Motor neuron (in vitro differentiated cells): ENCODE results near the gene MRPL43. TPM values are rescaled to one million over a fixed set of nuclear protein-coding genes. Genes with fewer than 3 reads are reported as not detected.
"Not testable (repeated sequence)": the region's sequence is repeated elsewhere in the genome, so short reads cannot be mapped to it uniquely, and the experiment has no call there.

ENCODE experiments used
- ATAC-seq, 8 experiments: fragments of 200-7000 bp; cut with Tn5 transposase; replicated peaks in 6 of 8; 2 replicates each; pipeline ENCODE4 v1.8.0; 2021; ENCODE audit warnings: mild to moderate bottlenecking in 8 of 8, moderate library complexity in 8 of 8
- H3K27ac ChIP-seq, 2 donors: fragments of 250-450 bp; sonication (Bioruptor Pico); 2 replicates each; pipeline ENCODE4 v1.9.0; 2021; ENCODE audit warnings: antibody characterized with exemption in 2 of 2, mild to moderate bottlenecking in 2 of 2, moderate library complexity in 1 of 2
- H3K4me1 ChIP-seq, 2 donors: fragments of 250-450 bp; sonication (Bioruptor Pico); replicated peaks in 1 of 2; 2 replicates each; pipeline ENCODE4 v1.6.1; 2021; ENCODE audit warnings: antibody characterized with exemption in 2 of 2, mild to moderate bottlenecking in 2 of 2, moderate library complexity in 1 of 2
- H3K4me3 ChIP-seq, 5 donors: fragments of 250-450 bp; sonication (Bioruptor Pico); 2 replicates each; pipeline ENCODE4 v1.9.0; 2021; ENCODE audit warnings: antibody characterized with exemption in 5 of 5, mild to moderate bottlenecking in 5 of 5, moderate library complexity in 4 of 5
- WGBS, 10 experiments: fragments of 450-650 bp; shearing (Covaris generic); methylation state at CpG; one replicate each; pipeline ENCODE4 v1.0.0; 2022; 5-methylcytosine and 5-hydroxymethylcytosine counted together
- in situ Hi-C, 9 experiments: fragments of 400-800 bp; cut with MboI; loops; one replicate each; pipeline ENCODE4 v1.15.0; 2021; ENCODE audit warnings: low sequenced_read_pairs in 9 of 9, low pct_unique_long_range_greater_than_20kb in 2 of 9; ENCODE audit not compliant: unreplicated experiment in 9 of 9
- total RNA-seq, 8 experiments: library from RNA; unstranded; fragments of 300-600 nt; gene quantifications; 2 replicates each; pipeline versions ENCODE4 v1.2.3 to v1.2.4, GENCODE V29; 2022

The MRPL43 gene
- total RNA-seq, 8 experiments from 2014 or later = 57.8 to 101 (median 71.6) TPM

DNA sequence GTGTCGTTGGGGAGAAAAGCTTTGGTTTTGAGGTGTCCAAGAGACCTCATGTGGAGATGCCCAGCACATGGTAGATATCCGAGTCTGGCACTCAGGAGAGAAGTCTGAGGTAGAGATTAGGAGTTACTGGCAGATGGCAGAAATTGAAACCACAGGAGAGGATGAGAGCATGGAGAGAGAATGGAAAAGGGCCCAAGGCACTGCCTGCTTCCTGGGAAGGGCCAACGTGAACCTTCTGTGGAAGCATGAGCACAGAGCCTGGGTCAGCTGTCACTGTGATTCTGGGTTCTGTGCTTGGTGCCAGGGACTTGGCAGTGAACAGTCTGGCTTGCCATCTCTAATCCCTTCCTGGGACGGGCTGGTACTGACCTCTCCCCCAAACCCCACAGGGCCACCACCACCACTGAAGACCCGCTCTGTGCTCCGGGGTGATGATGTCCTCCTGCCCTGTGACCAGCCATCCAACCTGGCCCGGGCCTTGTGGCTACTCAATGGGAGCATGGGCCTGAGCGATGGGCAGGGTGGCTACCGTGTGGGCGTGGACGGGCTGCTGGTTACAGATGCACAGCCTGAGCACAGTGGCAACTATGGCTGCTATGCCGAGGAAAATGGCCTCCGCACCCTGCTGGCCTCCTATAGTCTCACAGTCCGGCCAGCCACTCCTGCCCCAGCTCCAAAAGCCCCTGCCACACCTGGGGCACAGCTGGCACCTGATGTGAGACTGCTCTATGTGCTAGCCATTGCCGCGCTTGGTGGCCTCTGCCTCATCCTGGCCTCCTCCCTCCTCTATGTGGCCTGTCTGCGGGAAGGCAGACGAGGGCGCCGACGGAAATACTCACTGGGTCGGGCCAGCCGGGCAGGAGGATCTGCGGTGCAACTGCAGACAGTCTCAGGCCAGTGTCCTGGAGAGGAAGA lies 4.1 kb downstream of the MRPL43 start:
- no peak for ATAC-seq
- 70 to 100% (median 85%) methylated on average over 1 to 6 of the region's 24 CpGs; no CpG with 5 or more reads in 3 of the 10 experiments for WGBS, 10 experiments
- no peak overlapping the region for H3K4me3 ChIP-seq
- H3K27ac ChIP-seq = no peak overlapping the region
- in situ Hi-C loops = no loop called here
- peaks cover 9 to 11% of the 10 kb centered on the region in 2 donors for H3K4me1 ChIP-seq

GRCh38 chr10:100981178-100981772 lies 6.0 kb downstream of the MRPL43 start:
- H3K4me1 ChIP-seq = peaks cover 2 to 5% of the 10 kb centered on the region in 2 donors
- H3K4me3 ChIP-seq = no peak overlapping the region
- no peak overlapping the region for H3K27ac ChIP-seq
- WGBS, 10 experiments = 67 to 100% (median 83%) methylated on average over 1 to 5 of the region's 5 CpGs; no CpG with 5 or more reads in 3 of the 10 experiments
- in situ Hi-C loops = no loop called here
- ATAC-seq = no peak

GRCh38 chr10:100980711-100981110 lies 6.6 kb downstream of the MRPL43 start:
- in situ Hi-C loops = no loop called here
- Histone ChIP-seq H3K27ac (no peak overlapping the region), H3K4me3 (no peak overlapping the region), H3K4me1 (no peaks in the 10 kb centered on the region)
- 96 to 100% methylated on average over 3 to 4 of the region's 7 CpGs; no CpG with 5 or more reads in 8 of the 10 experiments for WGBS, 10 experiments
- no peak for ATAC-seq

DNA sequence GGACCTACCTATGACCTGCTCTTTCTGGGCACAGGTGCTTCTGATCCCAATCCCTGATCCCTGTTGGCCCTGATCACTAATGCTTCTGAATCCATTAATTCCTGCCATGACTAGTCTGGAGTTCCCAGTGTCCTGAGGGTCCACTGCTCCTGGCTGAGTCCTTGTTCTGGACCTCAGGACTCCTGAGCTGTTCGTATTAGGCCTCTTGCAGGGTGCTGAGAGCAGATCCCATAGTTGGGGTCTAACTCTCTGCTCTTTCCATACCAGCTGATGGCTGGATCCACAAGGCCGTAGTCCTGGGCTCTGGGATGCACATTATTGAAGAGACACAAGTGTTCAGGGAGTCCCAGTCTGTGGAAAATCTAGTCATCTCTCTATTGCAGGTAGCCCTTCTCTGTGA lies 7.0 kb downstream of the MRPL43 start:
- 50 to 100% (median 100%) methylated on average over 1 to 2 of the region's 2 CpGs; no CpG with 5 or more reads in 5 of the 10 experiments for WGBS, 10 experiments
- no peak for ATAC-seq
- Histone ChIP-seq H3K4me3 (no peak overlapping the region), H3K4me1 (no peaks in the 10 kb centered on the region), H3K27ac (no peak overlapping the region)
- in situ Hi-C loops = no loop called here

GRCh38 chr10:100979791-100980272 lies 7.5 kb downstream of the MRPL43 start:
- in situ Hi-C loops = no loop called here
- H3K4me1 ChIP-seq = no peaks in the 10 kb centered on the region
- H3K27ac ChIP-seq = no peak overlapping the region
- peak in 1 of 8 experiments; percentile 12 for ATAC-seq
- 77 to 100% (median 100%) methylated on average over 1 to 10 of the region's 16 CpGs; no CpG with 5 or more reads in 5 of the 10 experiments for WGBS, 10 experiments
- H3K4me3 ChIP-seq = no peak overlapping the region

- WGBS, 10 experiments = 20 to 90% (median 78%) methylated on average over 1 to 9 of the region's 10 CpGs; no CpG with 5 or more reads in 6 of the 10 experiments
- H3K27ac ChIP-seq = no peak overlapping the region
Observed at GRCh38 chr10:100978901-100979195, 8.4 kb downstream of the MRPL43 start.

DNA sequence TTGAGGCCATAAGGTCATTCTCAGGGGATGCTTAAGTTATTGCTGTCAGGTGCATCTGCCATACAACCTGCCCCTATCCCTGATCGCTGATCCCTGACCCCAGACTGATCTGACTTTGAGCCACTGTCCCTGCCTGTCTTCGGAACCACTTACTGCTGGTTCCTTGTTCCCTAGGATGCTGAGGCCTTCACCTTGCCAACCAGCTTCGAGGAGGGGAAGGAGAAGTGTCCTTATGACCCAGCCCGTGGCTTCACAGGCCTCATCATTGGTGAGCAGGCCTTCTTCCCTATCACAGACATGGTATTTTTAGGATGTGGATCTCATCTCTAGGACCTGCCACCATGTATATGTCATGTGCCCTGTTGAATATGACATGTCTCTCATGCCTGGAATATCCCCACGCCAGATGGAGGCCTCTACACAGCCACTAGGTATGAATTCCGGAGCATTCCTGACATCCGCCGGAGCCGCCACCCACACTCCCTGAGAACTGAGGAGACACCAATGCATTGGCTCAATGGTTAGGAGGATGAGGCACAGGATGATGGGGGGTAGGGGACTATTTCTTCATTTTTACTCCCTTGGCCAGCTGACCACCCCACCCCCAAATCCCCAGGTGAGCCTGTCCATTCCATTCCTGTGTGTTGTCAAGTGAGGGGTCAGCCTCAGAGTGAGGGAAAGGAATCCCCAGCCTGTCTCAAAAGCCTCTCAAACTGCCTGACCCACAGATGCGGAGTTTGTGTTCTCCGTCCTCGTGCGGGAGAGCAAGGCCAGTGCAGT lies 9.0 kb downstream of the MRPL43 start:
- no peak for ATAC-seq
- no peak overlapping the region for H3K4me3 ChIP-seq
- 80 to 100% (median 91%) methylated on average over 1 to 9 of the region's 13 CpGs; no CpG with 5 or more reads in 2 of the 10 experiments for WGBS, 10 experiments
- in situ Hi-C loops = no loop called here
- no peak overlapping the region for H3K27ac ChIP-seq
- H3K4me1 ChIP-seq = no peaks in the 10 kb centered on the region

More at GRCh38 chr10:100978901-100979195, 8.4 kb downstream of the MRPL43 start:
- Histone ChIP-seq H3K4me1 (no peaks in the 10 kb centered on the region), H3K4me3 (no peak overlapping the region)
- ATAC-seq = no peak
- in situ Hi-C loops = no loop called here

DNA sequence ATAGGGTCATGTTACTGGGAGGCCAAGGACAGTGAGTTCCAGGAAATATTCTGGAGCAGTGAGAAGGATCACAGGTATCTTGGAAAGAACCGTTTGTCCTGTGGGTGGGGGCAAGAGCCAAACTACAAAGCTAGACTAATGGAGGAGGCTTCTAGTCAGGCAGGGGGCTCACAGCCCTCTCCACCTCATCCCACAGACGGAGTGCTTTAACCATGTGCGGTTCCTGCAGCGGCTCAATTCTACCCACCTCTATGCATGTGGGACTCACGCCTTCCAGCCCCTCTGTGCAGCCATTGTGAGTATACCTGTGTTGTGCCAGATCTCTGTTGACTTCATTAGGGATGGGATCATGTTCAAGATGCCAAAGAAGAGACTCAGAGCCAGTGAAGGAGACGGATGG lies 9.9 kb downstream of the MRPL43 start:
- no peak for ATAC-seq
- WGBS, 10 experiments = 0 to 100% (median 59%) methylated on average over 1 to 5 of the region's 6 CpGs; no CpG with 5 or more reads in 4 of the 10 experiments
- in situ Hi-C loops = no loop called here

GRCh38 chr10:100976906-100977305 lies 10.4 kb downstream of the MRPL43 start:
- no peak overlapping the region for H3K27ac ChIP-seq
- H3K4me1 ChIP-seq = no peaks in the 10 kb centered on the region
- H3K4me3 ChIP-seq = no peak overlapping the region
- in situ Hi-C loops = no loop called here
- 43 to 100% (median 78%) methylated on average over 1 to 3 of the region's 3 CpGs; no CpG with 5 or more reads in 2 of the 10 experiments for WGBS, 10 experiments
- ATAC-seq = no peak

More for the DNA sequence above, 9.9 kb downstream of the MRPL43 start:
- Histone ChIP-seq H3K4me1 (no peaks in the 10 kb centered on the region), H3K4me3 (no peak overlapping the region), H3K27ac (no peak overlapping the region)

DNA sequence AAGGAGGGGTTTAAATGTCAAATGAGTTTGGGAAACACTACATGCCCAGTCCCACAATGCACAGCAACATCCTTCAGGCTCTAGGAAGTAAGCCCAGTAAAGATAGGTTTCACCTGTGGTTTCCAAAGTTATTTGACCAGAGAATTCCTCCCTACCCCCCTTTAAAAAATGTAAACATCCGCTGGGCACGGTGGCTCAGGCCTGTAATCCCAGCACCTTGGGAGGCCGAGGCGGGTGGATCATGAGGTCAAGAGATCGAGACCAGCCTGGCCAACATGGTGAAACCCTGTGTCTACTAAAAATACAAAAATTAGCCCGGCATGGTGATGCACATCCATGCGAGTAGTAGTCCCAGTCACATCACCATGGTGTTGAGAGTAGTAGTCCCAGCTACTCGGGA lies 11.9 kb downstream of the MRPL43 start:
- H3K27ac ChIP-seq, in situ Hi-C loops, ATAC-seq, H3K4me3 ChIP-seq, H3K4me1 ChIP-seq: not testable (repeated sequence)
- WGBS, 10 experiments = 20 to 87% (median 77%) methylated on average over 1 to 8 of the region's 8 CpGs; no CpG with 5 or more reads in 3 of the 10 experiments

DNA sequence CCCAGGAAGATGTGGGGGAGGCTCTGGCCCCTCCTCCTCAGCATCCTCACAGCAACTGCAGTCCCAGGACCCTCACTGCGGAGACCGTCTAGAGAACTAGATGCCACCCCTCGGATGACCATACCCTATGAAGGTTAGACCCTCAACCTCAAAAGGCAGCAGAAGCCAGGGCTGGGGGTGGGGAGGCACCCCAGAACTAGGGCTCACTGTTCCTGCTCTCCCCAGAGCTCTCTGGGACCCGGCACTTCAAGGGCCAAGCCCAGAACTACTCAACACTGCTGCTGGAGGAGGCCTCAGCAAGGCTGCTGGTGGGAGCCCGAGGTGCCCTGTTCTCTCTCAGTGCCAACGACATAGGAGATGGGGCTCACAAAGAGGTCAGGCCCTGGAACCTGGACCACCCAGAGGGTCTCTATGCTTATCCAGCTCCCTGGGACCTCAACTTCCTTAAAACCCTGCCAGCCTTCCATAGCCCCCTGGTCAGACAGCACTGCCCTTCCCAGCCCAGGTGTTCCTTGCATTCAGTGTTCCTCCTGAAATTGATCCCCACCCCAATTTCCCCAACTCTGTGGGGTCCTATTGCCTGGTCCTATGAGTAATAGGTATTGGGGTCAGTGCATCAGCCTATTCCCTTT lies 14.3 kb downstream of the MRPL43 start:
- no peak for ATAC-seq
- Histone ChIP-seq H3K27ac (no peak overlapping the region), H3K4me3 (no peak overlapping the region), H3K4me1 (peaks cover 5 to 11% of the 10 kb centered on the region in 2 donors)
- in situ Hi-C loops = no loop called here
- WGBS, 10 experiments = 81 to 100% (median 94%) methylated on average over 2 to 3 of the region's 6 CpGs; no CpG with 5 or more reads in 7 of the 10 experiments

DNA sequence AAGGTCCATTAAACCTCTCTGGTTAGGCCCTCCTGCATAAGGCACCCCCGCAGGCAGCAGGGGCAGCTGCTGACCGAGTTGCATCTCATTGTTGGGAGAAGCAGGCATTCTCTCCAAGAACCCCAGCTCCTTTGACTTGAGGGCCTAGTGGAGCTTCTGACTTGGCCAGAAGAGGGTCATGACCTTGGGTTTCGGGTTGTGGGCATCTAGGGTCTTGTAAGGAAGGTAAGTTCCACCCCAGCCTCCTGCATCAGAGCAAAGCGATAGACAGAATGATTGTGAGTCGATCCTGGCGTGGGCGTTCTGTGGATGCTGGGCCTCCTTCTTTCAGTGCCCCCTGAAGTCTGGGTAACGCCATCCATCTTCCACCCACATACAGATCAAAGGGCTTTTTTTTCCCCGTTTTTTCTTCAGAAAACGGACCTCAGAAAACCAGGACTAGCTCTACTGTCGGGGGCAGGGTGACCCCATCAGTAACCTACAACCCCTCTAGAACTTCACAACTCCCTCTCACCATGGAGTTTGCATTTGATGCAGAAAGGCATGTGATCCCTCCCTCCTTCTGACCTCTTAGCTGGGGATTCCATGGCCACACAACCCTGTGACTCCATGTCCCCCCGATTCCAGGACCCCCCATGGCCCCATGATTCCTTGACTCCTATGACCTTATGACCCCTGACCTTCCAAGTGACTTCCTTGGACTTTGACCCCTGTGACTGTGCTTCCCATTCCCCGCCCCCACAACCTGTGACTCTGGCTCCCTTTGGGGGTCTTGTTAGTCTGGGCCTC lies 15.0 kb downstream of the MRPL43 start:
- 24 to 84% (median 50%) methylated on average over 1 to 5 of the region's 13 CpGs; no CpG with 5 or more reads in 2 of the 10 experiments for WGBS, 10 experiments
- Histone ChIP-seq H3K27ac (no peak overlapping the region), H3K4me1 (peaks cover 5 to 11% of the 10 kb centered on the region in 2 donors), H3K4me3 (no peak overlapping the region)
- in situ Hi-C loops = no loop called here
- no peak for ATAC-seq
